OCI-LY7 (cell line): ENCODE measurements around the gene ARGLU1. TPM values are rescaled to one million over a fixed set of nuclear protein-coding genes. Genes with fewer than 3 reads are reported as not detected.

Experiments used
- BruUV-seq: library from RNA; stranded (reverse); fragments of 400-500 nt; replicated peaks from 2 replicates; lab custom pipeline; 2021; lab: Mats Ljungman, UMichigan
- CTCF ChIA-PET: fragments of 300-600 bp; sonication (Branson Sonifier 250); formaldehyde crosslinking; loops from one replicate; lab custom pipeline; 2022; ENCODE audit warnings: antibody characterized with exemption; ENCODE audit not compliant: unreplicated experiment; lab: Charles Lee
- POLR2A ChIA-PET: fragments of 300-600 bp; sonication (Branson Sonifier 250); formaldehyde crosslinking; loops from one replicate; lab custom pipeline; 2022; ENCODE audit warnings: antibody characterized with exemption; lab: Charles Lee
- DNase-seq: peaks from one replicate; pipeline ENCODE4 v3.0.0-alpha.2; 2015; ENCODE audit warnings: low spot score
- H2AFZ ChIP-seq: fragments of 200-600 bp; sonication (generic), shearing (Covaris generic); 2 replicates; pipeline ENCODE4 v1.6.1; 2014; ENCODE audit warnings: mild to moderate bottlenecking, antibody characterized with exemption, low read length, moderate library complexity
- H3K27ac ChIP-seq: fragments of 200-600 bp; sonication (generic); 2 replicates; pipeline ENCODE4 v1.5.1; 2014; ENCODE audit warnings: mixed run types, low read depth, mild to moderate bottlenecking, moderate library complexity, low read length, inconsistent platforms; ENCODE audit not compliant: poor library complexity, severe bottlenecking
- H3K36me3 ChIP-seq: fragments of 200-600 bp; sonication (generic); 2 replicates; pipeline ENCODE4 v1.6.1; 2014; ENCODE audit warnings: mild to moderate bottlenecking, antibody characterized with exemption, low read length, moderate library complexity, mixed read lengths; ENCODE audit not compliant: insufficient read depth
- H3K4me1 ChIP-seq: fragments of 200-600 bp; sonication (generic); 2 replicates; pipeline ENCODE4 v1.5.1; 2014; ENCODE audit warnings: mild to moderate bottlenecking, low read length; ENCODE audit not compliant: insufficient read depth, poor library complexity, severe bottlenecking
- H3K4me2 ChIP-seq: fragments of 200-600 bp; sonication (generic); 2 replicates; pipeline ENCODE4 v1.6.1; 2014; ENCODE audit warnings: mild to moderate bottlenecking, low read length
- H3K4me3 ChIP-seq: fragments of 200-600 bp; sonication (generic); 2 replicates; pipeline ENCODE4 v1.5.1; 2014; ENCODE audit warnings: mild to moderate bottlenecking, low read depth, low read length; ENCODE audit not compliant: poor library complexity, severe bottlenecking
- H3K79me2 ChIP-seq: fragments of 200-600 bp; sonication (generic); 2 replicates; pipeline ENCODE4 v1.6.1; 2016; ENCODE audit warnings: low read depth, mild to moderate bottlenecking, low read length, moderate library complexity, mixed read lengths; ENCODE audit not compliant: insufficient read depth
- H3K9me2 ChIP-seq: fragments of 200-600 bp; sonication (generic); 2 replicates; pipeline ENCODE4 v1.6.1; 2016; ENCODE audit warnings: mild to moderate bottlenecking, low read length, mixed read lengths; ENCODE audit not compliant: insufficient read depth
- H3K9me3 ChIP-seq: fragments of 200-600 bp; sonication (generic); 2 replicates; pipeline ENCODE4 v1.6.1; 2014; ENCODE audit warnings: mild to moderate bottlenecking, mixed run types, low read length, mixed read lengths
- H4K20me1 ChIP-seq: fragments of 200-600 bp; sonication (generic); 2 replicates; pipeline ENCODE4 v1.6.1; 2014; ENCODE audit warnings: mild to moderate bottlenecking, antibody characterized with exemption, low read length, moderate library complexity, mixed read lengths; ENCODE audit not compliant: insufficient read depth
- EZH2phosphoT487 ChIP-seq: fragments of 200-600 bp; sonication (generic); IDR thresholded peaks from 2 replicates; pipeline ENCODE4 v1.6.1; 2018; ENCODE audit warnings: low read depth, borderline replicate concordance, mild to moderate bottlenecking, mixed run types, antibody characterized with exemption, low read length, moderate library complexity, mixed read lengths
- intact Hi-C: fragments of 100-400 bp; cut with micrococcal nuclease; formaldehyde crosslinking; loops from one replicate; pipeline ENCODE4 v1.10.0; 2022; ENCODE audit not compliant: unreplicated experiment
- total RNA-seq, 2 experiments: library from RNA; depleted of rRNA in 1 of 2; stranded (reverse); fragments of >200 nt in 1 of 2; shearing (Covaris generic) in 1 of 2; gene quantifications; 2 replicates each; pipeline ENCODE4 v1.2.3, GENCODE V29; 2014 to 2022
- TF ChIP-seq, protein P1 (sequence below): fragments of 200-600 bp; sonication (generic); conservative IDR thresholded peaks from 2 replicates; pipeline ENCODE4 v1.5.1; 2014; ENCODE audit warnings: mild to moderate bottlenecking, antibody characterized with exemption, low read length, moderate library complexity, mixed read lengths

The ARGLU1 gene
- total RNA-seq, 2 experiments from 2014 or later: 71.6 to 71.9 TPM

GRCh38 chr13:106558527-106558926 lies 9.4 kb downstream of the ARGLU1 start:
- BruUV-seq: no TSS peak
- no peaks in the 10 kb centered on the region for H3K9me2 ChIP-seq
- no peak overlapping the region for H3K4me2 ChIP-seq
- intact Hi-C loops: no loop called here
- H3K4me1 ChIP-seq: peaks cover 16% of the 10 kb centered on the region
- H3K36me3 ChIP-seq: peaks cover 61% of the 10 kb centered on the region
- DNase-seq: no peak
- peaks cover 100% of the 10 kb centered on the region for H3K79me2 ChIP-seq
- ChIA-PET CTCF (no interaction called here), POLR2A (no interaction called here)
- no peak overlapping the region for H3K27ac ChIP-seq
- no peaks in the 10 kb centered on the region for H3K9me3 ChIP-seq
- H3K4me3 ChIP-seq: no peak overlapping the region
- peaks cover 47% of the 10 kb centered on the region for H4K20me1 ChIP-seq
- TF ChIP-seq, protein P1, sequence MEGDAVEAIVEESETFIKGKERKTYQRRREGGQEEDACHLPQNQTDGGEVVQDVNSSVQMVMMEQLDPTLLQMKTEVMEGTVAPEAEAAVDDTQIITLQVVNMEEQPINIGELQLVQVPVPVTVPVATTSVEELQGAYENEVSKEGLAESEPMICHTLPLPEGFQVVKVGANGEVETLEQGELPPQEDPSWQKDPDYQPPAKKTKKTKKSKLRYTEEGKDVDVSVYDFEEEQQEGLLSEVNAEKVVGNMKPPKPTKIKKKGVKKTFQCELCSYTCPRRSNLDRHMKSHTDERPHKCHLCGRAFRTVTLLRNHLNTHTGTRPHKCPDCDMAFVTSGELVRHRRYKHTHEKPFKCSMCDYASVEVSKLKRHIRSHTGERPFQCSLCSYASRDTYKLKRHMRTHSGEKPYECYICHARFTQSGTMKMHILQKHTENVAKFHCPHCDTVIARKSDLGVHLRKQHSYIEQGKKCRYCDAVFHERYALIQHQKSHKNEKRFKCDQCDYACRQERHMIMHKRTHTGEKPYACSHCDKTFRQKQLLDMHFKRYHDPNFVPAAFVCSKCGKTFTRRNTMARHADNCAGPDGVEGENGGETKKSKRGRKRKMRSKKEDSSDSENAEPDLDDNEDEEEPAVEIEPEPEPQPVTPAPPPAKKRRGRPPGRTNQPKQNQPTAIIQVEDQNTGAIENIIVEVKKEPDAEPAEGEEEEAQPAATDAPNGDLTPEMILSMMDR: no peak
- no peak for TF ChIP-seq EZH2phosphoT487
- H2AFZ ChIP-seq: no peak overlapping the region

GRCh38 chr13:106555631-106556328 lies 12.2 kb downstream of the ARGLU1 start:
- no peak overlapping the region for H3K4me2 ChIP-seq
- H2AFZ ChIP-seq: no peak overlapping the region
- intact Hi-C loops: no loop called here
- H3K9me3 ChIP-seq: no peaks in the 10 kb centered on the region
- H4K20me1 ChIP-seq: peaks cover 43% of the 10 kb centered on the region
- POLR2A ChIA-PET: no interaction called here
- BruUV-seq: no TSS peak
- no peaks in the 10 kb centered on the region for H3K9me2 ChIP-seq
- no peaks in the 10 kb centered on the region for H3K4me1 ChIP-seq
- no peak overlapping the region for H3K27ac ChIP-seq
- no peak overlapping the region for H3K4me3 ChIP-seq
- CTCF ChIA-PET: no interaction called here
- H3K79me2 ChIP-seq: peaks cover 93% of the 10 kb centered on the region
- H3K36me3 ChIP-seq: peaks cover 88% of the 10 kb centered on the region
- no peak for DNase-seq
- TF ChIP-seq, protein P1: no peak
- no peak for TF ChIP-seq EZH2phosphoT487

GRCh38 chr13:106551751-106552150 lies 16.2 kb downstream of the ARGLU1 start:
- intact Hi-C loops: no loop called here
- Histone ChIP-seq H3K4me1 (no peaks in the 10 kb centered on the region), H3K4me2 (no peak overlapping the region), H3K79me2 (peaks cover 89% of the 10 kb centered on the region), H3K9me2 (no peaks in the 10 kb centered on the region), H3K4me3 (no peak overlapping the region), H3K27ac (no peak overlapping the region), H4K20me1 (peaks cover 15% of the 10 kb centered on the region; the same call in 1 of the 2 replicates), H2AFZ (no peak overlapping the region), H3K36me3 (peaks cover 92% of the 10 kb centered on the region), H3K9me3 (no peaks in the 10 kb centered on the region)
- no peak for DNase-seq
- TF ChIP-seq, protein P1: no peak
- TF ChIP-seq EZH2phosphoT487: no peak
- BruUV-seq: no TSS peak
- ChIA-PET CTCF (no interaction called here), POLR2A (no interaction called here)
